K562 (cell line): ENCODE results near the gene HSPB1. TPM values are rescaled to one million over a fixed set of nuclear protein-coding genes. Genes with fewer than 3 reads are reported as not detected.

Experiments
- ATAC-seq: fragments of 200-7000 bp; cut with Tn5 transposase; 3 replicates; pipeline ENCODE4 v1.9.1; 2020; ENCODE audit warnings: moderate library complexity
- BruUV-seq: library from RNA; stranded (reverse); fragments of 400-500 nt; replicated peaks from 2 replicates; lab custom pipeline; 2021; lab: Mats Ljungman, UMichigan
- CTCF ChIA-PET: fragments of 300-600 bp; formaldehyde crosslinking; extraction: SDS; loops from one replicate; lab custom pipeline; 2021; ENCODE audit warnings: low intra/inter-chr PET ratio; lab: Yijun Ruan, JAX
- POLR2A ChIA-PET: fragments of 300-600, 350-650 bp; sonication (Branson Sonifier 250); formaldehyde crosslinking; extraction: SDS; loops from one replicate; lab custom pipeline; 2021; ENCODE audit warnings: antibody characterized with exemption, inconsistent platforms; lab: Yijun Ruan, JAX
- DNase-seq, 4 experiments: peaks; one replicate each; pipeline versions ENCODE4 v3.0.0 to v3.0.0-alpha.2; 2011 to 2018; ENCODE audit warnings: low spot score in 3 of 4, mixed read lengths in 3 of 4; ENCODE audit errors: extremely low read depth in 1 of 4
- FAIRE-seq: peaks from 2 replicates; lab custom pipeline; 2011; peaks lifted over from hg19 to GRCh38; lab: Jason Lieb, UNC
- H2AFZ ChIP-seq: 2 replicates; pipeline ENCODE4 v1.6.0; 2011; ENCODE audit warnings: low read depth, low read length, control low read depth, inconsistent platforms
- H3K27ac ChIP-seq: fragments of 200-600 bp; 3 replicates; pipeline ENCODE4 v1.8.0; 2011; ENCODE audit warnings: low read depth, mild to moderate bottlenecking, control low read depth, inconsistent platforms, low read length, moderate library complexity, mixed read lengths; ENCODE audit errors: extremely low read depth
- H3K27me3 ChIP-seq, 2 experiments: fragments of 300-600 bp in 1 of 2; 2 replicates in 1 of 2; 3 replicates in 1 of 2; pipeline versions ENCODE4 v1.6.0 to v1.8.0; 2011; ENCODE audit warnings: inconsistent platforms in 2 of 2, low read length in 2 of 2, mild to moderate bottlenecking in 1 of 2, mixed read lengths in 1 of 2, moderate library complexity in 1 of 2; ENCODE audit not compliant: control insufficient read depth in 2 of 2, insufficient read depth in 2 of 2
- H3K36me3 ChIP-seq: fragments of 300-600 bp; 3 replicates; pipeline ENCODE4 v1.8.0; 2011; ENCODE audit warnings: mild to moderate bottlenecking, low read length, inconsistent platforms; ENCODE audit not compliant: control insufficient read depth, insufficient read depth
- H3K4me1 ChIP-seq, 2 experiments: fragments of 200-600 bp in 1 of 2; replicated peaks in 1 of 2; 2 replicates in 1 of 2; 3 replicates in 1 of 2; pipeline versions ENCODE4 v1.5.1 to v1.8.0; 2011; ENCODE audit warnings: inconsistent platforms in 2 of 2, low read length in 2 of 2, mild to moderate bottlenecking in 1 of 2, mixed read lengths in 1 of 2, moderate library complexity in 1 of 2; ENCODE audit not compliant: control insufficient read depth in 2 of 2, insufficient read depth in 2 of 2
- H3K4me2 ChIP-seq: 2 replicates; pipeline ENCODE4 v1.6.1; 2011; ENCODE audit warnings: low read length, control low read depth, inconsistent platforms, mixed read lengths; ENCODE audit not compliant: insufficient read depth
- H3K4me3 ChIP-seq: fragments of 200-600 bp; sonication (generic), shearing (Covaris generic); 2 replicates; pipeline ENCODE4 v1.5.1; 2016; ENCODE audit warnings: control low read depth, inconsistent platforms
- H3K79me2 ChIP-seq: fragments of 200-600 bp; 3 replicates; pipeline ENCODE4 v1.8.0; 2011; ENCODE audit warnings: low read length, inconsistent platforms; ENCODE audit not compliant: control insufficient read depth, insufficient read depth
- H3K9ac ChIP-seq, 2 experiments: 2 replicates each; pipeline versions ENCODE4 v1.6.0 to v1.6.1; 2011; ENCODE audit warnings: low read depth in 2 of 2, low read length in 2 of 2, control low read depth in 1 of 2, inconsistent platforms in 1 of 2, mild to moderate bottlenecking in 1 of 2, mixed read lengths in 1 of 2; ENCODE audit not compliant: insufficient read depth in 1 of 2
- H3K9me1 ChIP-seq: one replicate; pipeline ENCODE4 v1.6.0; 2011; ENCODE audit warnings: inconsistent platforms, mild to moderate bottlenecking, low read length, moderate library complexity; ENCODE audit not compliant: control insufficient read depth, insufficient read depth
- H3K9me3 ChIP-seq: replicated peaks from 2 replicates; pipeline ENCODE4 v1.5.1; 2011; ENCODE audit warnings: low read depth, low read length, inconsistent platforms; ENCODE audit not compliant: control insufficient read depth, insufficient read depth
- H4K20me1 ChIP-seq: replicated peaks from 2 replicates; pipeline ENCODE4 v1.6.1; 2011; ENCODE audit warnings: low read length, inconsistent platforms, mixed read lengths; ENCODE audit not compliant: control insufficient read depth, insufficient read depth
- CREM ChIP-seq: IDR thresholded peaks from 2 replicates; pipeline ENCODE4 v1.6.1; 2014; ENCODE audit warnings: antibody characterized with exemption, low read depth
- HNRNPL ChIP-seq: fragments of 200-400 bp; formaldehyde crosslinking; IDR thresholded peaks from 2 replicates; pipeline ENCODE4 v1.6.1; 2017; ENCODE audit warnings: low read depth, mild to moderate bottlenecking, low read length
- MCM3 ChIP-seq: fragments of 450-650 bp; IDR thresholded peaks from 2 replicates; pipeline ENCODE4 v1.6.1; 2016
- WGBS: fragments of 100-300 bp; shearing (Covaris generic); methylation state at CpG from one replicate; pipeline ENCODE4 v1.1.6; 2016; ENCODE audit warnings: low coverage, mixed read lengths; ENCODE audit not compliant: insufficient coverage; ENCODE audit errors: missing lambda C conversion rate; 5-methylcytosine and 5-hydroxymethylcytosine counted together
- in situ Hi-C: fragments of 300-500 bp; cut with MboI; formaldehyde crosslinking; loops from 4 replicates; pipeline ENCODE4 v1.15.0; 2018; ENCODE audit warnings: inconsistent platforms, mixed read lengths
- intact Hi-C: fragments of 100-400 bp; cut with micrococcal nuclease; formaldehyde crosslinking; loops from 2 replicates; pipeline ENCODE4 v1.14.2; 2022
- polyA plus RNA-seq, 8 experiments: library from polyadenylated mRNA; depleted of rRNA in 4 of 8; stranded (reverse) in 5 of 8; unstranded in 3 of 8; fragments of >200 nt; fragmentation: Nextera tagmentation in 2 of 8; fragmentation: Illumina TruSeq in 1 of 8; extraction: Ambion mirVana in 2 of 8; extraction: Trizol in 1 of 8; gene quantifications; 2 replicates each; pipeline versions ENCODE4 v1.2.1 to v1.2.3, GENCODE V29; 2011 to 2014; ENCODE audit warnings: inconsistent platforms in 1 of 8, missing spikeins in 1 of 8
- total RNA-seq, 7 experiments: library from RNA; depleted of rRNA in 6 of 7; stranded (reverse); fragments of >200 nt in 6 of 7; fragmentation: Illumina TruSeq in 2 of 7; extraction: Trizol in 2 of 7; gene quantifications; 2 replicates each; pipeline versions ENCODE4 v1.2.1 to v1.2.3, GENCODE V29; 2011 to 2021; ENCODE audit warnings: low replicate concordance in 1 of 7
- TF ChIP-seq, protein P1 (sequence below): fragments of 450-650 bp; IDR thresholded peaks from 2 replicates; pipeline ENCODE4 v1.6.1; 2016; ENCODE audit warnings: low read depth, mild to moderate bottlenecking, moderate library complexity

HSPB1 gene
- total and polyA plus RNA-seq, 9 of the 15 experiments (the other 6 are each of a cell fraction or from before 2014, with no cell fraction given) = 27.1 to 522 (median 138) TPM

DNA sequence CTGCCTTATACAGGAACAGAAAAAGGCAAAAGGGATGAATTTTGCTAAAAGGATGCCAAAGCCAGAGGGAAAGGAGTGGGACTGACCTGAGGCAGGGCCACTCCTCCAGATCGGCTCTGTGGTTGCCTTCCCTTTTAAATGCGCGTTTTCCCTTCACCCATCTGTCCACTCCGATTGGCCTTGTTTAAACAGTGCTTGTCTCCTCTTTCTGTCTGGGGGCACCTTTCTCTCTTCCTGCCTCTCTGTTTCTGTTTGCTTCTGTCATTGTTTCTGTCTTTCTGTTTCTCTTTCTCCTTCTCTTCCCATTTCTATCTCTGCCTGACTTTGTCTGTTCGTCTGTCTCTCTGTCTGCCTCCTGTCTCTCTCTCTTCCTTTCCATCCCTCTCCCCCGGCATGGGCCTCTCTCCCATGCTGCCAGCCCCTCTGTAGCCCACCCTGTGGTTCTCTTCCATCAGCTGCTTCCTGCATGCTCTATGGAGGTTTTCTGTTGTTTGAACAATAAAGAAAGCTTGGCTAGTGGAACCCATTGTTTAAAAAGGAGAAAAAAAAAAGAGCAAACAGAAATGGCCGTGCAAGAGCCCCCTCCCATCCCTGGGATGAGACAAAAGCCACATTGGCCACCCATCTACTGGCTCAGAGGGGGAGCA is 29.5 kb upstream of the HSPB1 start:
- in situ Hi-C loops = no loop called here
- H2AFZ ChIP-seq = no peak overlapping the region

DNA sequence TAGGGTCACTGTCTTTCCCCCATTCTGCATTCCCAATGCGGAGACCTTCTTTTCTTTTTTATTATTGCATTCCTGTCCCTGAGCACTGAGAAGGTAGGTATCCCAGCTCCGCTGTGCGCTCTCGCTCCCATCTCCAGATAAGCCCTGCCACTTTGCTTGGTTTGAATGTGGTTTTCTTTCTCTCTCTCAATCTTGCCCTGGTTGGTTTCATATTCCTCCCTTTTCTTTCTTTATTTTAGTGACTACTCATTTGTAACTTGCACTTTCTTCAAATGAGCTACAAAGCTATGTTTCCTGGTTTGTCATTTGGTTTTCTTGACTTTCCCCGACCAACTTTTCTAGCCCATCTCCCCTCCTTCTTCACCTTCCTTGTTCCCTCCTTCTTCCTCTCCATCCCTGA is 29.0 kb upstream of the HSPB1 start:
- in situ Hi-C loops = no loop called here
- CTCF ChIA-PET = no interaction called here
- BruUV-seq = no TSS peak
- Histone ChIP-seq H2AFZ (no peak overlapping the region), H3K4me2 (no peak overlapping the region), H3K27ac (no peak overlapping the region), H3K4me3 (no peak overlapping the region), H3K4me1 (no peaks in the 10 kb centered on the region), H3K9me3 (no peaks in the 10 kb centered on the region), H4K20me1 (peaks cover 3% of the 10 kb centered on the region), H3K36me3 (no peaks in the 10 kb centered on the region), H3K79me2 (no peaks in the 10 kb centered on the region), H3K9ac (no peak overlapping the region), H3K9me1 (no peaks in the 10 kb centered on the region), H3K27me3 (peaks cover 37 to 68% of the 10 kb centered on the region in 2 experiments; a peak in 4 of 5 replicates)
- TF ChIP-seq CREM = no peak
- POLR2A ChIA-PET = interaction anchor here (0.6 to 1.1 kb wide), 3 partner anchors 12 to 396 kb away, joined by 3 to 6 read pairs (median 3); no protein-coding TSS in a partner anchor
- ATAC-seq (no peak), FAIRE-seq (no peak), DNase-seq (no peak)
- 1% methylated on average over 5 of the region's 5 CpGs for WGBS
- intact Hi-C loops = no loop called here

More for the DNA sequence above, 29.5 kb upstream of the HSPB1 start:
- Histone ChIP-seq H3K79me2 (no peaks in the 10 kb centered on the region), H3K4me1 (peaks cover 0 to 2% of the 10 kb centered on the region in 2 experiments; a peak in 3 of 5 replicates), H3K4me2 (no peak overlapping the region), H3K9me1 (no peaks in the 10 kb centered on the region), H3K4me3 (no peak overlapping the region), H3K36me3 (no peaks in the 10 kb centered on the region), H3K9ac (no peak overlapping the region), H4K20me1 (peaks cover 5% of the 10 kb centered on the region), H3K9me3 (no peaks in the 10 kb centered on the region), H3K27ac (no peak overlapping the region), H3K27me3 (peaks cover 38 to 68% of the 10 kb centered on the region in 2 experiments; a peak in 4 of 5 replicates)
- POLR2A ChIA-PET = interaction anchor here (0.6 kb wide), 1 partner anchor 395 kb away, joined by 3 read pairs; no protein-coding TSS in a partner anchor
- TF ChIP-seq MCM3 = 0 out of 2 replicates have a peak, but pooled peaks have one; percentile 18
- TF ChIP-seq, protein P1, sequence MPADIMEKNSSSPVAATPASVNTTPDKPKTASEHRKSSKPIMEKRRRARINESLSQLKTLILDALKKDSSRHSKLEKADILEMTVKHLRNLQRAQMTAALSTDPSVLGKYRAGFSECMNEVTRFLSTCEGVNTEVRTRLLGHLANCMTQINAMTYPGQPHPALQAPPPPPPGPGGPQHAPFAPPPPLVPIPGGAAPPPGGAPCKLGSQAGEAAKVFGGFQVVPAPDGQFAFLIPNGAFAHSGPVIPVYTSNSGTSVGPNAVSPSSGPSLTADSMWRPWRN = no peak
- TF ChIP-seq HNRNPL = no peak
- DNase-seq (no peak), FAIRE-seq (no peak), ATAC-seq (no peak)
- intact Hi-C loops = no loop called here
- 2% methylated on average over 7 of the region's 7 CpGs for WGBS
- no TSS peak for BruUV-seq
- CTCF ChIA-PET = no interaction called here
